ENCODE results near the gene BCL10.

Gene BCL10

GRCh38 chr1:85276215-85276977 is at the start of gene BCL10:
Gene BCL10 (minus strand): TSS chr1:85276632. CDS start chr1:85276352, 280 bp downstream.
- TF ChIP-seq EGR1 (IDR thresholded peaks at IDR 0.05) = peak; percentile 47; the same call in 1 of the 2 replicates
- TF ChIP-seq ZBTB7A (IDR thresholded peaks at IDR 0.05; ENCODE audit: low read depth) = 0 out of 2 replicates have a peak, but pooled peaks have one; percentile 45
- 0 out of 2 replicates have a peak, but pooled peaks have one; percentile 11 for TF ChIP-seq YY1 (IDR thresholded peaks at IDR 0.05; ENCODE audit: low read depth)
- no peak; the same call in 1 of the 2 replicates for TF ChIP-seq FOXM1 (IDR thresholded peaks at IDR 0.05; ENCODE audit: borderline replicate concordance, low read depth)
- peak; percentile 66 for TF ChIP-seq TAF1 (IDR thresholded peaks at IDR 0.05; ENCODE audit: low read depth)
- TF ChIP-seq EP300 (IDR thresholded peaks at IDR 0.05; ENCODE audit: borderline replicate concordance) = no peak
- TF ChIP-seq TCF12 (IDR thresholded peaks at IDR 0.05; ENCODE audit: low read depth) = peak; percentile 10; the same call in 1 of the 2 replicates
- peak; percentile 90 for TF ChIP-seq CREB1 (IDR thresholded peaks at IDR 0.05; ENCODE audit: low read depth)

- TF ChIP-seq NFIC (IDR thresholded peaks at IDR 0.05) = no peak
- no peak for TF ChIP-seq TAF1 (IDR thresholded peaks at IDR 0.05; ENCODE audit: low read depth)
- TF ChIP-seq MAX (IDR thresholded peaks at IDR 0.05) = no peak
- TF ChIP-seq CREB1 (IDR thresholded peaks at IDR 0.05; ENCODE audit: low read depth) = no peak
- no peak for TF ChIP-seq YY1 (IDR thresholded peaks at IDR 0.05; ENCODE audit: low read depth)
- TF ChIP-seq ZBTB7A (IDR thresholded peaks at IDR 0.05; ENCODE audit: low read depth) = no peak
- no peak for TF ChIP-seq TEAD4 (IDR thresholded peaks at IDR 0.05)
- TF ChIP-seq FOXM1 (IDR thresholded peaks at IDR 0.05; ENCODE audit: borderline replicate concordance, low read depth) = no peak
- no peak for TF ChIP-seq TCF12 (IDR thresholded peaks at IDR 0.05; ENCODE audit: low read depth)
- no peak for TF ChIP-seq EGR1 (IDR thresholded peaks at IDR 0.05)
- no peak for TF ChIP-seq EP300 (IDR thresholded peaks at IDR 0.05; ENCODE audit: borderline replicate concordance)
- no peak for TF ChIP-seq CEBPB (IDR thresholded peaks at IDR 0.05)
- TF ChIP-seq RAD21 (IDR thresholded peaks at IDR 0.05; ENCODE audit: low read depth) = no peak
- TF ChIP-seq USF1 (IDR thresholded peaks at IDR 0.05) = no peak
- TF ChIP-seq REST (IDR thresholded peaks at IDR 0.05; ENCODE audit: low read depth) = no peak
These were observed 49.5 kb upstream of the BCL10 start for GRCh38 chr1:85325920-85326319.

GRCh38 chr1:85323770-85324169 is 47.3 kb upstream of the BCL10 start:
- no peak for TF ChIP-seq FOXM1 (IDR thresholded peaks at IDR 0.05; ENCODE audit: borderline replicate concordance, low read depth)
- TF ChIP-seq RAD21 (IDR thresholded peaks at IDR 0.05; ENCODE audit: low read depth) = no peak
- no peak for TF ChIP-seq REST (IDR thresholded peaks at IDR 0.05; ENCODE audit: low read depth)
- TF ChIP-seq TAF1 (IDR thresholded peaks at IDR 0.05; ENCODE audit: low read depth) = no peak
- no peak for TF ChIP-seq MAX (IDR thresholded peaks at IDR 0.05)
- TF ChIP-seq CREB1 (IDR thresholded peaks at IDR 0.05; ENCODE audit: low read depth) = no peak
- TF ChIP-seq EP300 (IDR thresholded peaks at IDR 0.05; ENCODE audit: borderline replicate concordance) = no peak
- no peak for TF ChIP-seq EGR1 (IDR thresholded peaks at IDR 0.05)
- no peak for TF ChIP-seq ZBTB7A (IDR thresholded peaks at IDR 0.05; ENCODE audit: low read depth)
- no peak for TF ChIP-seq TEAD4 (IDR thresholded peaks at IDR 0.05)
- no peak for TF ChIP-seq USF1 (IDR thresholded peaks at IDR 0.05)
- no peak for TF ChIP-seq CEBPB (IDR thresholded peaks at IDR 0.05)
- no peak for TF ChIP-seq TCF12 (IDR thresholded peaks at IDR 0.05; ENCODE audit: low read depth)
- TF ChIP-seq NFIC (IDR thresholded peaks at IDR 0.05) = no peak
- TF ChIP-seq YY1 (IDR thresholded peaks at IDR 0.05; ENCODE audit: low read depth) = no peak

GRCh38 chr1:85322655-85323054 is 46.2 kb upstream of the BCL10 start:
- TF ChIP-seq NFIC (IDR thresholded peaks at IDR 0.05) = no peak
- no peak for TF ChIP-seq EP300 (IDR thresholded peaks at IDR 0.05; ENCODE audit: borderline replicate concordance)
- TF ChIP-seq EGR1 (IDR thresholded peaks at IDR 0.05) = no peak
- no peak for TF ChIP-seq CREB1 (IDR thresholded peaks at IDR 0.05; ENCODE audit: low read depth)
- no peak for TF ChIP-seq RAD21 (IDR thresholded peaks at IDR 0.05; ENCODE audit: low read depth)
- no peak for TF ChIP-seq FOXM1 (IDR thresholded peaks at IDR 0.05; ENCODE audit: borderline replicate concordance, low read depth)
- TF ChIP-seq TCF12 (IDR thresholded peaks at IDR 0.05; ENCODE audit: low read depth) = no peak
- no peak for TF ChIP-seq REST (IDR thresholded peaks at IDR 0.05; ENCODE audit: low read depth)
- TF ChIP-seq MAX (IDR thresholded peaks at IDR 0.05) = no peak
- no peak for TF ChIP-seq USF1 (IDR thresholded peaks at IDR 0.05)
